HUDEP-2 (cell line): ENCODE data around the gene TMEM54.
"Not testable (repeated sequence)": the region's sequence is repeated elsewhere in the genome, so short reads cannot be mapped to it uniquely, and the experiment has no call there.

Source experiments
- DNase-seq, 76 experiments: peaks; one replicate each; lab custom pipeline; 2025; ENCODE audit not compliant: unreplicated experiment in 76 of 76; lab: John Stamatoyannopoulos, UW

Gene TMEM54

DNA sequence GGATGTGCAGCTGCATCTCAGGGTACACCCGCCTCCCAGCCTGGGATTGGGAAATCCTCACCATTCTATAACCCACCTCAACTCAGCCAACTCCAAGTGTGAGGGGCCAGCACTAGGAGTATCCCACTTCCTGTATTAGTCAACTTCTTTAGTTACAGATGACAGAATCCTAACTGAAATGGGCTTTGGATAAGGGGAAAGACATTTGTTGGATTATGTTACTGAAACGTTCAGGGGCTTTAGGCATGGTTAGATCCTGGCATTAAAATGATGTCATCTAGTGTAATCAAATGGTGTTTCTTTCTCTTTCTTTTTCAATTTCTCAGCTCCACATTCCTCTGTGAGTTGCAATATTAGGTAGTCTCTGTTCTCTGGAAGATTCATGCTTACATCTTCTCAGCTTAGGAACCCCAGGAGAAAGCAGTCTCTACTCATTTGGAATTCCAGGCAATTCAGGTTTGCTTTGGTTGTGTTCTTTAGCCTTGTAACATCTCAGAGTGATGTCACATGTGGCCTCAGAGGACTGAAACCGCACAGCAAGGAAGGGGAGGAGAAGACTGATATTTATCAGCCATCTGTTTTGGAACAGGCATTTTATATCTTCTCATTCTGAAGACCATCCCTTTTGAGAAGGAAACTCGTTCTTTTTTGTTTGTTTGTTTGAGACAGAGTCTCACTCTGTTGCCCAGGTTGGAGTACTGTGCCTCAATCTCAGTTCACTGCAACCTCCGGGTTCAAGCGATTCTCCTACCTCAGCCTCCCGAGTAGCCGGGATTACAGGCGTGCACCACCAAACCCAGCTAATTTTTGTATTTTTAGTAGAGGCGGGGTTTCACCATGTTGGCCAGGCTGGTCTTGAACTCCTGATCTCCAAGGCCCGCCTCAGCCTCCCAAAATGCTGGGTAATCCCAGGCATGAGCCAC, 18.9 kb upstream of the TMEM54 start:
- peak in 2 of 76 experiments; percentile 2 to 9 for DNase-seq

DNA sequence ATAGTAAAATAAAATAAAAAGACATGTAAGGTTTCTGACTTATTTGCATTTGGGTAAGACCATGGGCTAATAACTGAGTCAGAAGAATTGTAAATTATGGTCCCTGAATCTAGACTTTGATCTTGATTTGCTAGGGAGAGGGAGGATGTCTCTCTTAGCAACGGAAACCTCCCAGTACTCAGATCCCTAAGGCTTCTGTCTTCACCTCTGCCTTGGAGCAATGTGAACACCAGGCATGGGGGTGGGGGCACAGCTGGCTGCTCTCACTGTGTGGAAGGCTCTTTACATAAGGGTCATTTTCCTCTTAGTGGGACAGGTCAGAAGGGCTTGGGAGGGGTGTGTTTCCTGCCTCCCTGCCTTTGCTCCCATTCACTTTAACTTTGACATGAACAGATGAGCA, 17.0 kb upstream of the TMEM54 start:
- DNase-seq: no peak

DNA sequence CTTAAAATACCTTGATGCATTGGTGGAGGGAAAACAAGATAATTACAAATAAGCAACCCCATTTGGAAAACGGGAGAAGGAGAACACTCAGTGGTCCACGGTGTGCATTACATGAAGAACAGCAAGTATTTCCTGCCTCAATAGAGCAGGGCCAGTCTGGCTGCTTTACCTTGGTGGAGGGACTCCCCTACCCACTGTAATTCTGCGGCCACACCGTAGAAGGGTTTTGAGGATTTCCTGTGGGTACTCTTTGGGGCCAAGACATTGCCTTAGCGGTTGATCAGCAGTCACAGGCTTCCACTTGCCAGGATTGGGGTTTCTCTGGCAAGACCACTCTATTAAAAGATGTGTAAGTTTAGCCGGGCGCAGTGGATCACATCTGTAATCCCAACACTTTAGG, 16.3 kb upstream of the TMEM54 start:
- DNase-seq: no peak

DNA sequence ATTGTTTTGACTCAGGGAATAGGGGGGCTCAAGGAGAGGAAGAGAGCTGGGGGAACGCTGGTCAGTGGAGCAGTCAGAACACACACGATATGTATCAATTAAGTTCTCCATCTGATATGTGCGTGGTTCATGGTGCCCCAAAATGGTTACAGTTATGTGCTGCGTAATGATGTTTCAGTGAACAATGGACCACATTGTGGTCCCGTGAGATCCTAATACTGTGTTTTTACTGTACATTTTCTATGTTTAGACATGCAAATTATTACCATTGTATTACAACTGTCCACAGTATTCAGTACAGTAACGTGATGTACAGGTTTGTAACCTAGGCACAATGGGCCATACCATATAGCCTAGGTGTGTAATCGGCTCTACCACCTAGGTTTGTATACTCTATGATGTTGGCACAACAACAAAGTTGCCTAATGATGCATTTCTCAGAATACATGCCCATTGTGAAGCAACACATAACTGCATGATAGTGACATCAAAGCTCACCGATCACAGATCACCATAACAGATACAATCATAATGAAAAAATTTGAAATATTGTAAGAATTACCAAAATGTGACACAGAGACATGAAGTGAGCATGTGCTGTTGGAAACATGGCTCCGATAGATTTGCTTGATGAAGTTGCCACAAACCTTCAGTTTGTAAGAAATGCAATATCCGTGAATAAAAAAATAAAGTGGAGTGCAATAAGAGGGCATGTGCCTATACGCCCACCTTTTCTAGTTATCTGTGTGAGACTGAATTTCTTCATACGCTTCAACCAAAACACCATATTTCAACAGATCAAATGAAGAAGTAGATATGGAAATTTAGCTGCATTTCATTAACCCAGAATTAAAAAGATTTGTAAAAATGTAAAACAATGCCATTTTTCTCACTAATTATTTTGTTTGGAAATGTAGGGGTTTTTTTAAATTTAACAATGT, 14.8 kb upstream of the TMEM54 start:
- no peak for DNase-seq

DNA sequence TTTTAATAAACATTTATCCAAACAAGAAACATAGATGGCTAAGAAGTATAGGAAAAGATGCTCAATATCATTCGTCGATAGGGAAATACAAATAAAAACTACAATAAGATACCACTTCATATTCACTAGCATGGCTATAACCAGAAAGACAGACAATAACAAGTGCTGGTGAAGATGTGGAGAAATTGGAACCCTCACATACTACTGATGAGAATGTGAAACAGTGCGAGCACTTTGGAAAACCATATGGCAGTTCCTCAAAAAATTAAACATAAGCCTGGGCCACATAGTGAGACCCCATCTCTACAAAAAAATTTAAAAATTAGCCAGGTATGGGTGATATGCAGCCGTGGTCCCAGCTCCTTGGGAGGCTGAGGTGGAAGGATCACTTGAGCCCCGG, 9.1 kb upstream of the TMEM54 start:
- DNase-seq: no peak

DNA sequence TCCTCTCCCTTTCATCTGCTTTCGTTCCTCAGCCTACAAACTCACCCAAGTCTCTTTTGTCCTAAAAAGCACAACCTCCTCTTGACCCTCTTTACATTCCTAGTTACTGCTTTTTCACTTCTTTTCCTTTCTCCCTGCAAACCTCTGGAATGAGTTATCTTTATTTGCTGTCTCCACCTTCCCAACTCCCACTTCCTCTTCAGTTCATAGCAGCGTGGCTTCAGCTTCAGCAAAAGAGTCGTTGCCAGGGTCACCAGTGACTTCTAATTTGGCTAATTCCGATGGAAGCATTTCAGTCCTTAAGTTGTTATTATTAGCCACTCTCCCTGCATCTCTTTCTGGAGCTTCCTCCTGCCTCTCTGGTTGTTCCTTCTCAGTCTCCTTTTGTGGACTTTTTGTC, 6.2 kb upstream of the TMEM54 start:
- DNase-seq: no peak

DNA sequence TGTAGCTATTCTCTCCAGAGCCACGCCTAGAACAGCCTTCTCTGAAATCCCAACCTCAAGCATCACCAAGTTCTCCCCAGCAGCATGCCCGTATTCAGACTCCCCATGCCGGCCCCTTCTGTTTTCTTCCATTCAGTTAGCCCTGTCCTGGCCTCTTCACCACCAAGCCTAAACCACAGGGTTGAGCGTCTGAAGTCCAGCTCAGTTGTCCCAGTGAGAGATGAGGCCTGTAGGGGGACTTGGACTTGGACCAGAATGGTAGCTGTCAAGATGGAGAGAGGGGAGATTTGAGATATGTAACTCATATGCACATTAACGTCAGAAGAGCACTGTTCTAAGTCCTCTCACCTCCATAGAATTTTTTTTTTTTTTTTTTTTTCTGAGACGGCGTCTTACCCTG, 5.5 kb upstream of the TMEM54 start:
- no peak for DNase-seq

DNA sequence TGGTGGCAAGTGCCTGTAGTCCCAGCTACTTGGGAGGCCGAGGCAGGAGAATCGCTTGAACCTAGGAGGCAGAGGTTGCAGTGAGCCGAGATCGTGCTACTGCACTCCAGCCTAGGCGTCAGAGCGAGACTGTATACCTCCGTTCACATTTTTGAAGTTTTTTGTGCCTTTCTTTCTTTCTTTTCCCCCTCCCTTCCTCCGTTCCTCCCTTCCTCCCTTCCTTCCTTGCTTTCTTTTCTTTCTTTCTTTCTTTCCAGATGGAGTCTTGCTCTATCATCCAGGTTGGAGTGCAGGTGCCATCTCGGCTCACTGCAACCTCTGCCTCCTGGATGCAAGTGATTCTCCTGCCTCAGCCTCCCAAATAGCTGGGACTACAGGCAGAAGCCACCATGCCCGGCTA, 4.4 kb upstream of the TMEM54 start:
- DNase-seq: not testable (repeated sequence)

DNA sequence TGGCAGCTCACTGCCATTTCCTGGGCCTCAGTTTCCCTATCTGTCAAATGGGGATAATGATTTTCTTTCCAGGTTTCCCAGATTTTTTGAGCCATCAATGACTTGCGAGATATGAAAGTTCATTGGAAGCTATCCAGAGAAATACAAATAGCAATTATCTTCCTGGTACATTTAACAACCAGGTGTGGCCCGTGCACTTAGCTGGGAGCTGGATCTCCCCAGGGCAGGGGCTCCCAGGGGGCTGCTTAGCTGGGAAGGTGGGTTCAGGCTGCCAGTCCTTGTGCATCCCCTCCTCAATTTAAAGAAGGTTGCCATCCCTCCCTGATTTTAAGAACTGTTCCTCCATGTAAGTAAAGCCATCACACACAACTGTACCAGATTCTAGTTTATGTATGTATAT, 3.6 kb upstream of the TMEM54 start:
- DNase-seq: no peak

DNA sequence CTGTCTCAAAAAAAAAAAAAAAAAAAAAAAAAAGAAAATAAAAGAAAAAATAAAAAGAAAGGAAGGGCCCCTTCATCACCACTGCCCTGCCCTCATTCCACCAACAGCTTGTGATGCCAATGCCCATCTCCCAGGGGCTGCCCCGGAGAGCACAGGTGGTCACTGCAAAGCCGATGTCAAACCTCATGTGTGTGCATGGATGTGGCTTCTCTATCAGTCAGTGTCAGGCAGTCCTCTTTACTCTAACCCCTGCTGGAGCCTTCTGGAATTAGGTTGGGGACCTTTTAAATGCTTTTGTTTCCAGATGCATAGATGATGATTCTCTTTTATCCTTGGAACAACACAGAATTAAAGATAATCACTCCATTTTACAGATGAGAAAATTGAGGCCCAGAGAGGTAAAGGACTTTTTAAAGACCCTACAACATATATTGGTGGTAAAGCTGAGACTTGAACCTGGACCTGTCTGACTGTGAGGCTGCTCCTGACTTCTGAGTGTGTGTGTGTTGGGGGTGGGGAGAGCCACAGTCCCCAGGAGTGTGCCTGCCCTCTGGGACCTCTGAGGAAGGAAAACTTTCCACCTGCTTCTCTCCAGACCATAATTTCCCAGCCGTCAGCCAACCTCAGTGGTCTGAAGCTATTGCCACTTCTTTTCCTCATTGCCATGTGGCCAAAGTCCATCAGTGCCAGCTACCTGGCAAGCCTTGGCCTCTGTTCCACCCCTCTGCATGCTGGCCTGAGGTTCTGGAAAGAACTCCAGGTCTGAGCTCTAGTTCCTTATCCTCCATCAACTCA, 3.0 kb upstream of the TMEM54 start:
- DNase-seq: no peak

DNA sequence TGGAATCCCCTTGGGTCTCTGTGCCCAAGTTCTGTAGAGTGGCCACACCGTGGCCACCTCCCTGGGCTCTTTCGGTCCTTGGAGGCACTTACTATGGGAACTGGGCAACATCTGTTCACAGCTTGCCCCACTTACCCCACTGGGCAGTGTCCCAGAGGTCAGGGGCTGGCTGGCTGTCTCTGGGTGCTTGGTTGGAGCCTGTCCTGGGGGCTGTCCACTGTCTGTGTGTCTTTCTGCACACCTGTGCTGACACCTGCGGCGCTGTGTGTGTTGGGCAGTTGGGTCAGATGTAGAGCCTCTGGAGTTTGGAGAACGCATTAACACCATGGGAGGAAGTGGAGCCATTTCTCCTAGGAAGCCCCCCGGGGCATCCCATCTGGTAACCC, 1.3 kb upstream of the TMEM54 start:
- DNase-seq: no peak

DNA sequence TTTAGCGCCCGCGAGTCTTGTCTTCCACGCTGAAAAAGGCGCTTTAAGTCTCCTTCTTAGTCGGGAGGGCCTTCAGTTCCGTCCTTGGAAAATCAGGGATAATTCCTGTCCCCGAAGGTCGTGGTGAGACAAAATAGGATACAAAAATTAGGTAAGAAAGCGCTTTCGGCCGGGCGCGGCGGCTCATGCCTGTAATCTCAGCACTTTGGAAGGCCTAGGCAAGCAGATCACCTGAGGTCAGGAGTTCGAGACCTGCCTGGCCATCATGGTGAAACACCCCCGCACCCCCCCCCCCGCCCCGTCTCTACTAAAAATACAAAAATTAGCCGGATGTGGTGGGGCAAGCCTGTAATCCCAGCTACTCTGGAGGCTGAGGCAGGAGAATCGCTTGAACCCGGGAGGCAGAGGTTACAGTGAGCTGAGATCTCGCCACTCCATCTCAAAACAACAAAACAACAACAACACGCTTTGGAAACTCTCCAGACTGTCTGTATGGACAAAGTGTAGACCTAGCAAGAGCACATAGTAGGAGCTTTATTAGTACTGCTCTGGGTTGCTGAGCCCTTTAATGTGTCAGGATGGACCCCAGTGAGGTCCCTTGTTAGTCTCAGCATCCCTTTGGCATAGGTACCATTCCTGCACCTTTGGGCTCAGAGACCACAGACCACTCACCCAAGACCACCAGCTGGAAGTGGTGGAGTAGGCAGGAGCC, 790 bp upstream of the TMEM54 start:
- DNase-seq: no peak

DNA sequence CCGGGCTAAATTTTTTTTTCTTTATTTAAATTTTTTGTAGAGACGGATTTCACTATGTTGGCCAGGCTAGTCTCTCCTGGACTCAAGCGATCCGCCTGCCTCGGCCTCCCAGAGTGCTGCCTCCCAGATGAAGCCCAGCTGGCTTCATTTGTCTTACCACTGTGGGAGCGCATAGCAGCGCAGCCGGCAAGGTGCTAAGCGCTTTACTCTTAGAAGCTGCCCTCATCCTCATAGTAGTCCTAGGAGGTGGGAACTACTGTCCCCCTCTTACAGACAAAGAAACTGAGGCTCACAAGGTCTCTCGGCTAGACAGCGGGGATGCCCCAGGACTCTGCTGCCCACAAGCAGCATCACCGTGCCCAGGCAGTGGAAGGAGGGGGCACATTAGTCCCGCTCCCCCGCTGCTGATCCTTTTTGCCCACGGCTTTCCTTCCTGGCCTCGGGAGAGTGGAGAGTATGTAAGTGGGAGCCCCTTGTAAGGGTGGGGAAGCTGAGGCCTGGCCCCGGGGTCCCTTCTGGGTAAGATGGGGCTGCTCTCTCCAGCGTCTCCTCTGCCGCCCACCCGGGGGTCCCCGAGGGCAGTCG, 726 bp downstream of the TMEM54 start:
- no peak for DNase-seq

DNA sequence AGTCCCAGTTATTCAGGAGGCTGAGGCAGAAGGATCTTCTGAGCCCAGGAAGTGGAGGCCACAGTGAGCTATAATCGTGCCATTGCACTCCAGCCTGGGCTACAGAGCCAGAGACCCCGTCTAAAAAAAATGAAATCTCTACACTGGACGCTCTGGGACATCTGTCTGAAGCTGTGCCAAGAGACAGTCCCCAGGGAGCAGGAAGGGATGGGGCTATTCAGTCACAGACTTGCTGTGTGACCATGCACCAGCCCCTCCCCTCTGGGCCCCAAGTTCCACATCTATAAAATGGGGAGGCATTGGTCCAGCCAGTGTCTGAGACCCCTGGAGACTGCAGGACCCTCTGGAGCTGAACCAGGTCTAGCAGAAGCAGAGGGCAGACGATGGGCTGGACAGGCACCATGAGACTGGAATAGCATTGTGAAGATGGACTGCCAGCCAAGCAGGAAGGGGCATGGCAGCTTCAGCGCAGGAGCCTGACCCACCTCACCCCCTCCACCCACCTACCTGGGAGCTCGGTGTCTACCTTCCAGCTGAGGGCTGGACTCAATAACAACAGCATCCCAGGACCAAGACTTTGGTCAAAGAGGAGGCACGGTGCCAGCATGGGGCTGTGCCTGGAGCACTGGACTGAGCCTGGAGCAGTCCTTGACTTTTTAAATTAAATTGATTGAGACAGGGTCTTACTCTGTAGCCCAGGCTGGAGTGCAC, 1.4 kb downstream of the TMEM54 start:
- no peak for DNase-seq

DNA sequence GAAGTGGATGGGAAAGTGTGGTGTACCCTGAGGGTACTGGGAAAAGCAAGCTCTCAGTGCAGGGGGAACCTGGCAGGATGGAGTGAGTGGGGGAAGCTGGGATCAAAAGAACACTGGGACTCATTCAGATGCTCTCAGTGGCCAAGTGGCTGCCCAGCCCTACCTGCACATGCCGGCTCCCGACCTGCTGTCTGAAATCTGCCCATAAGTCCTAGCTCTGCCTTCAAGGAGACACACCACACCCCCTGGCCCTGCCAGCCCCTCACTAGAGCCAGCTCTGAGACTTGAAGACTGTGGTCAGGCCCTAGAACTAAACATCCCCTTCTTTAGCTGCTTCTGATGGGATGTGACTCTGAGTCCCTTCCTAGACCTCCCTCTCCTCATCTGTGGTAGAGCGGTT, 2.2 kb downstream of the TMEM54 start:
- DNase-seq: no peak

DNA sequence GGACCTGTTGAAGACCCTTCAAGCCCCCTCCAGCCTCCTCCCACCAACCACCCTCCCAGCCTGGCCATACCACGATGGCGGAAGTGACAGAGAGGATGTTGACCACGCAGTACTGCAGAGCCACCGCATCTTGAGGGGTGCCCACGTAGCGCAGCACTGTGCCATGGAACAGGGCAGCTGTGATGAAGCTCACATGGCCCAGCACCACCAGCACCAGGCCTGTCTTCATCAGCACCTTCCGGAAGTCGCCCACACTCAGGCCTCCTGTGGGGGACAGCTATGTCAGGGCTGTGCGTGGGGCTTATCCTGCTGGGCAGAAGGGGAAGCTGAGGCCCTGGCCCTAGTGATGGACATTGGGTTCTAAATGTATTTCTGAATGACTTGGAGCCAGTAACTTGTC, 3.1 kb downstream of the TMEM54 start:
- DNase-seq: no peak

DNA sequence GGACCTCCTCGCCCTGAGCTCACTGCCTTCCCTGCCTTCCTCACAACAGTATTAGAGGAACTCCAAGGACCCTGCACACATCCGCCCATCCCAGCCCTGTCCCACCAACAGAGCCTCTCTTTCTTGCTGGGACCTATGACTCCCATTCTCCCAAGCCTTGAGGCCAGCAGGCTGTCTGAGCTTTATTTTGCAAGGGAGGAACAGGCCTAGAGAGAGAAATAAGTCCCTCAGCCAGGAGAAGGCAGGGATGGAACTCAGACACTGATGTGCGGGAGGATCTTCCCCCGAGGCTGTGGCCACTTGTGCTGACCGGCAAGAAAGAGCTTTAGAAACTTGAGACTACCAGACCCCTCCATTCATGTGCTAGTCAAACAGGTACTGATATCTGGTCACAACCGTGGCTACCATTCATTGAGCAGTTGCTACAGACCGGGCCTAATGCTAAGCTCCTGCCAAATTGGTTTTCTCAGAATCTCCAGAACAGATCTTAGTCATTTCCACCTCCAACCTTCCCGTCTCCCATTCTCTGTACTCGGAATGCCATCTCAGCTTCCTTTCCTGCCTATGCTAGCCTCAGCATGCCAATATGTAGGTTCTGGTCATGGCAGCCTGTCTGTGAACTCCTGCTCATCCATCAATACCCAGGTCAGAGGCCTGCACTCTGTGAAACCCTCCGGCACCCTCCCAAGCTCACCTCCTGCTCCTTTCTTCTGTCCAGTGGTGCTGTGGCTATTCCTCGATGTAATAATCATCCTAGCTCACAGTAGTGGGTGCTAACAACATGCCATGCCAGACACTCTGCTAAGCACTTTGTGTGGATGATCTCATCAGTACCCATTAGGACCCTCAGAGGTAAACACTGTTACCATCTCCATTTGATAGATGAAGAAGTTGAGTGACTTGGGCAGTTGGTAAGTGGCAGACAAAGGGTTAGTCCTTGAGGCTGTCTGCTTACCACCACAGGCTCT, 3.8 kb downstream of the TMEM54 start:
- DNase-seq: no peak

DNA sequence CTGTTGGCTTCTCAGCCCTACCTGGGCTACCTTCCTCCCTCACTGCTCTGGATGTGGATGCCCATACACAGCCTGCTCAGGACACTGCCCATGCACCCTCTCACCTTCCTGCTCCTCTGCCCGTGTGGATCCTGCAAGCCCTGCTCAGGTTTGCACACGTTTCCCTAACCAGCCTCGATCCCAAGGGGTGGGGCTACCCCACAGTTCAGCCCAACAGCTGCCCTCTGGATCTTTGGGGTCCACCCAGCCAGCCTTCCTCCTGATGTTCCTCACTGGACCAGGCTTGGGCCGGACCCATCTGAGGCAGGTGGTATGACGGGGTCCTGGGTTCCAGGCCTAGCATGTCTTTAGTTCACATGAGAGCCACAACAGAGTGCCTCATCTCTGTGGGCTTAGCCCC, 4.7 kb downstream of the TMEM54 start:
- DNase-seq: no peak
